ENCODE measurements around the gene DLGAP4. TPM values are rescaled to one million over a fixed set of nuclear protein-coding genes. Genes with fewer than 3 reads are reported as not detected.

The DLGAP4 gene
- total RNA-seq, 1 donor from 2014 or later = 199 TPM

DNA sequence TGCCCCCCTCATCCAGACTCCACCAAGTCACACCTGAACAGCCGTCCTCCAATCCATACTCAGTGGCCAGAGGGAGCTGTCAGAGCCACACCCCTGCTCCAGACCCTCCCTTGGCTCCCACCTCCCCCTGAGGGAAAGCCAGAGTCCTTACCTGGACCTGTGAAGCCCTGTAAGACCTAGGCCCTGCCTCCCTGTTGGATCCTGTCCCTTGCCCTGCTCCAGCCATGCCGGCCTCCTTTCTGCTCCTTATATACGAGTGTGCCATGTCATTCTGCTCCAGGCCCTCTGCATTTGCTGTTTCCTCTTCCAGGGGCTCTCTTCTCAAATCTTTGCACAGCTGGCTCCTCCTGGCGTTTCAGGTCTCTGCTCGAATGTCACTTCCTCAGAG lies 134.9 kb downstream of the DLGAP4 start:
- peaks cover 8% of the 10 kb centered on the region for H3K27me3 Mint-ChIP-seq (ENCODE audit: unreplicated experiment)
- no peaks in the 10 kb centered on the region for H3K9me3 Mint-ChIP-seq (ENCODE audit: unreplicated experiment)
- no peak for DNase-seq
- H3K4me3 Mint-ChIP-seq (ENCODE audit: unreplicated experiment) = no peak overlapping the region
- TF ChIP-seq, protein P1, sequence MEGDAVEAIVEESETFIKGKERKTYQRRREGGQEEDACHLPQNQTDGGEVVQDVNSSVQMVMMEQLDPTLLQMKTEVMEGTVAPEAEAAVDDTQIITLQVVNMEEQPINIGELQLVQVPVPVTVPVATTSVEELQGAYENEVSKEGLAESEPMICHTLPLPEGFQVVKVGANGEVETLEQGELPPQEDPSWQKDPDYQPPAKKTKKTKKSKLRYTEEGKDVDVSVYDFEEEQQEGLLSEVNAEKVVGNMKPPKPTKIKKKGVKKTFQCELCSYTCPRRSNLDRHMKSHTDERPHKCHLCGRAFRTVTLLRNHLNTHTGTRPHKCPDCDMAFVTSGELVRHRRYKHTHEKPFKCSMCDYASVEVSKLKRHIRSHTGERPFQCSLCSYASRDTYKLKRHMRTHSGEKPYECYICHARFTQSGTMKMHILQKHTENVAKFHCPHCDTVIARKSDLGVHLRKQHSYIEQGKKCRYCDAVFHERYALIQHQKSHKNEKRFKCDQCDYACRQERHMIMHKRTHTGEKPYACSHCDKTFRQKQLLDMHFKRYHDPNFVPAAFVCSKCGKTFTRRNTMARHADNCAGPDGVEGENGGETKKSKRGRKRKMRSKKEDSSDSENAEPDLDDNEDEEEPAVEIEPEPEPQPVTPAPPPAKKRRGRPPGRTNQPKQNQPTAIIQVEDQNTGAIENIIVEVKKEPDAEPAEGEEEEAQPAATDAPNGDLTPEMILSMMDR (IDR thresholded peaks at IDR 0.05; ENCODE audit: partially characterized antibody, unreplicated experiment) = no peak
- H3K27ac Mint-ChIP-seq (ENCODE audit: unreplicated experiment) = no peak overlapping the region
- H3K4me1 Mint-ChIP-seq (ENCODE audit: low read depth, unreplicated experiment) = peaks cover 5% of the 10 kb centered on the region
- no peaks in the 10 kb centered on the region for H3K36me3 Mint-ChIP-seq (ENCODE audit: unreplicated experiment)

DNA sequence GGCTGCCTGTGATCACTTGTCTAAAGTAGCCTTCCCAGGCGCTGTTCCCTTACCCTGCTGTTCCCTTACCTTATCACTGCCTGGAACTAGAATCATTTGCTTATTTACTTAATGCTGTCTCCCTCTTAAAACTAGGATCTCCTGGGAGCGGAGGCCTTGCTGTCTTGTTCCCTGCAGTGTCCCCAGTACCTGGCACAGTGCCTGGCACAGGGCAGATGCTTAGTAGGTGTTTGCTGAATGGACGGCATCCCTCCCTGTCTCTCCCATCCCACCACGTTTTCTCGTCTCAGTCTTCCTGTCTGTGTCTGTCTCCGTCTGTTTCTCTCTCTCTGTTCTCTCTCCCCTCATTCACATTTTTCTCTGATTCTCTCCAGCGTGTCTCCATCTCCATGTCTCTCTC lies 135.3 kb downstream of the DLGAP4 start:
- no peaks in the 10 kb centered on the region for H3K36me3 Mint-ChIP-seq (ENCODE audit: unreplicated experiment)
- H3K27ac Mint-ChIP-seq (ENCODE audit: unreplicated experiment) = no peak overlapping the region
- H3K4me3 Mint-ChIP-seq (ENCODE audit: unreplicated experiment) = no peak overlapping the region
- DNase-seq = no peak
- TF ChIP-seq, protein P1 (IDR thresholded peaks at IDR 0.05; ENCODE audit: partially characterized antibody, unreplicated experiment) = no peak
- H3K4me1 Mint-ChIP-seq (ENCODE audit: low read depth, unreplicated experiment) = peaks cover 5% of the 10 kb centered on the region
- peaks cover 7% of the 10 kb centered on the region for H3K27me3 Mint-ChIP-seq (ENCODE audit: unreplicated experiment)
- no peaks in the 10 kb centered on the region for H3K9me3 Mint-ChIP-seq (ENCODE audit: unreplicated experiment)

DNA sequence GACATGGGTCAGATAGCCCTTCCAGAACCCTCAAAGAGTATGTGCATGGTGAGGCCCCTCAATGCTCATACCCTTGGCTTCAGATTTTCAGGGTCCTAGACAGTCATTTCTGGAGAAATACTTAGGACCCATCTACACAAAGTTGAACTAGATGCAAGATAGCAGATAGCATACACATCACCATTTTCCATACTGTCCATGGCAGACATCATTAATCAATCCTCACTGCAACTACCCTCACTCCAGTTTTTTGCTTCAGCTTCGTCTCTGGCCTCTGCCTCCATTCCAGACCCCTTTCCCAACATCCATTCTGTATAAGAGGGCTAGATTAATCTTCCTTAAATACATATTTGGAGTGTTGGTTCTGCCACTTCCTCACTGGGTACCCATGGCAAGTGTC lies 139.7 kb downstream of the DLGAP4 start:
- Mint-ChIP-seq H3K27me3 (ENCODE audit: unreplicated experiment) (peaks cover 7% of the 10 kb centered on the region), H3K9me3 (ENCODE audit: unreplicated experiment) (no peaks in the 10 kb centered on the region), H3K27ac (ENCODE audit: unreplicated experiment) (no peak overlapping the region), H3K4me1 (ENCODE audit: low read depth, unreplicated experiment) (peaks cover 3% of the 10 kb centered on the region), H3K4me3 (ENCODE audit: unreplicated experiment) (no peak overlapping the region), H3K36me3 (ENCODE audit: unreplicated experiment) (no peaks in the 10 kb centered on the region)
- DNase-seq = no peak
- TF ChIP-seq, protein P1 (IDR thresholded peaks at IDR 0.05; ENCODE audit: partially characterized antibody, unreplicated experiment) = no peak

DNA sequence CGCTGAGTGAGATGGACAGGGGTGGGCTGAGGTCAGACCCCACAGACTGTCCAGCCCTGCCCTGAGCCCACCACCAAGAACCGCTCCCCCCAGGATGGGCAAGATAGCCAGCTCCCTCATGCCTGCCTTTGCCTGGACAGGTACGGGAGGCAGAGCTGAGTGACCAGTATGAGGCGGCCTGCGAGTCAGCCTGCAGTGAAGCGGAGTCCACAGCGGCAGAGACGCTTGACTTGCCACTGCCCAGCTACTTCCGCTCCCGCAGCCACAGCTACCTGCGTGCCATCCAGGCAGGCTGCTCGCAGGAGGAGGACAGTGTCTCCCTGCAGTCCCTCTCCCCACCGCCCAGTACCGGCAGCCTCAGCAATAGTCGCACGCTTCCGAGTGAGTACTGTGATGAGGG lies 140.4 kb downstream of the DLGAP4 start:
- TF ChIP-seq, protein P1 (IDR thresholded peaks at IDR 0.05; ENCODE audit: partially characterized antibody, unreplicated experiment) = no peak
- no peak overlapping the region for H3K27ac Mint-ChIP-seq (ENCODE audit: unreplicated experiment)
- no peaks in the 10 kb centered on the region for H3K36me3 Mint-ChIP-seq (ENCODE audit: unreplicated experiment)
- no peak for DNase-seq
- no peak overlapping the region for H3K4me3 Mint-ChIP-seq (ENCODE audit: unreplicated experiment)
- H3K9me3 Mint-ChIP-seq (ENCODE audit: unreplicated experiment) = no peaks in the 10 kb centered on the region
- peaks cover 7% of the 10 kb centered on the region for H3K27me3 Mint-ChIP-seq (ENCODE audit: unreplicated experiment)
- H3K4me1 Mint-ChIP-seq (ENCODE audit: low read depth, unreplicated experiment) = peaks cover 2% of the 10 kb centered on the region

DNA sequence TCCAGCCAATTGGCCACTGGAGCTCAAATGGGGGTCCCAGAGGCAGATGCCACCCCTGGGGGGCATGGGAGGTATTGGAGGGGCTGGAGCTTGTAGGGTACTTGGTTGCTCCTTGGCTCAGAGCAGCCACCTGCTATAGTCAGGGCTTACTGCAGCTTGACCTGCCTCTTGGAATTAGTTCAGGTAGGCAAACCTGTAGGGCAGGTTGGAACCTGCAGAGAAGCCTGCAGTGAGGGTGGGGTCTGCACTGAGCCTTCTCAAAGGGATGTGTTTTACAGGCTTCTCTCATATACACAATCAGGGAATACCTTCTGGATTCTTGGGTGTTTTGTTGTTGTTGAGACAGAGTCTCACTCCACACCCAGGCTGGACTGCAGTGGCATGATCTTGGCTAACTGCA lies 141.0 kb downstream of the DLGAP4 start:
- no peaks in the 10 kb centered on the region for H3K4me1 Mint-ChIP-seq (ENCODE audit: low read depth, unreplicated experiment)
- no peaks in the 10 kb centered on the region for H3K9me3 Mint-ChIP-seq (ENCODE audit: unreplicated experiment)
- TF ChIP-seq, protein P1 (IDR thresholded peaks at IDR 0.05; ENCODE audit: partially characterized antibody, unreplicated experiment) = no peak
- H3K4me3 Mint-ChIP-seq (ENCODE audit: unreplicated experiment) = no peak overlapping the region
- no peaks in the 10 kb centered on the region for H3K36me3 Mint-ChIP-seq (ENCODE audit: unreplicated experiment)
- DNase-seq = no peak
- peaks cover 7% of the 10 kb centered on the region for H3K27me3 Mint-ChIP-seq (ENCODE audit: unreplicated experiment)
- H3K27ac Mint-ChIP-seq (ENCODE audit: unreplicated experiment) = no peak overlapping the region
